ENCODE data around the gene RAB36. TPM values are rescaled to one million over a fixed set of nuclear protein-coding genes. Genes with fewer than 3 reads are reported as not detected.

The RAB36 gene
- total and polyA plus RNA-seq, 10 donors = 1.0 to 3.7 (median 1.6) TPM

GRCh38 chr22:23204125-23204488 lies 58.8 kb downstream of the RAB36 start:
- intact Hi-C loops (cut with DNase I; ENCODE audit: low total_unique reads) = no loop called here
- 94 to 99% (median 95%) methylated on average over 11 of the region's 11 CpGs for WGBS, 5 donors
- Histone ChIP-seq H3K4me1 (peaks cover 15 to 85% (median 42%) of the 10 kb centered on the region in 6 donors), H3K27me3 (replicated peaks in 1 of 7) (no peaks in the 10 kb centered on the region), H3K27ac (peak overlapping the region in 1 of 8 donors; percentile 7), H3K36me3 (peaks cover 0 to 50% (median 5%) of the 10 kb centered on the region in 6 donors), H3K9me3 (no peaks in the 10 kb centered on the region), H3K4me3 (no peak overlapping the region)
- no peak for TF ChIP-seq CTCF (IDR thresholded peaks at IDR 0.05 in 8 of 11, conservative IDR thresholded peaks at IDR 0.05 in 3 of 11)
- no peak for TF ChIP-seq POLR2AphosphoS5 (IDR thresholded peaks at IDR 0.05)
- TF ChIP-seq POLR2A (IDR thresholded peaks at IDR 0.05) = no peak
- peak; percentile 31 for DNase-seq

GRCh38 chr22:23204541-23205157 lies 59.4 kb downstream of the RAB36 start:
- TF ChIP-seq CTCF (IDR thresholded peaks at IDR 0.05 in 8 of 11, conservative IDR thresholded peaks at IDR 0.05 in 3 of 11) = no peak
- no peak for TF ChIP-seq POLR2A (IDR thresholded peaks at IDR 0.05)
- TF ChIP-seq POLR2AphosphoS5 (IDR thresholded peaks at IDR 0.05) = no peak
- Histone ChIP-seq H3K9me3 (no peaks in the 10 kb centered on the region), H3K4me3 (no peak overlapping the region), H3K27ac (no peak overlapping the region), H3K4me1 (peaks cover 14 to 81% (median 39%) of the 10 kb centered on the region in 6 donors), H3K27me3 (replicated peaks in 1 of 7) (no peaks in the 10 kb centered on the region), H3K36me3 (peaks cover 0 to 46% (median 5%) of the 10 kb centered on the region in 6 donors)
- DNase-seq = peak; percentile 60
- WGBS, 5 donors = 75 to 86% (median 79%) methylated on average over 10 to 11 of the region's 11 CpGs
- intact Hi-C loops (cut with DNase I; ENCODE audit: low total_unique reads) = no loop called here

- intact Hi-C loops (cut with DNase I; ENCODE audit: low total_unique reads) = no loop called here
- TF ChIP-seq POLR2AphosphoS5 (IDR thresholded peaks at IDR 0.05) (no peak), POLR2A (IDR thresholded peaks at IDR 0.05) (no peak), CTCF (IDR thresholded peaks at IDR 0.05 in 8 of 11, conservative IDR thresholded peaks at IDR 0.05 in 3 of 11) (no peak)
- Histone ChIP-seq H3K4me1 (peaks cover 10 to 81% (median 31%) of the 10 kb centered on the region in 6 donors), H3K4me3 (no peak overlapping the region), H3K36me3 (peaks cover 0 to 43% (median 5%) of the 10 kb centered on the region in 6 donors), H3K27ac (no peak overlapping the region), H3K27me3 (replicated peaks in 1 of 7) (no peaks in the 10 kb centered on the region), H3K9me3 (no peaks in the 10 kb centered on the region)
- peak; percentile 24 for DNase-seq
- 86 to 92% (median 91%) methylated on average over 9 of the region's 9 CpGs for WGBS, 5 donors
These were observed 60.2 kb downstream of the RAB36 start for GRCh38 chr22:23205339-23206049.

GRCh38 chr22:23206915-23207314 lies 61.6 kb downstream of the RAB36 start:
- Histone ChIP-seq H3K27ac (no peak overlapping the region), H3K9me3 (no peaks in the 10 kb centered on the region), H3K4me1 (peaks cover 4 to 84% (median 22%) of the 10 kb centered on the region in 6 donors), H3K4me3 (no peak overlapping the region), H3K36me3 (peaks cover 0 to 44% (median 5%) of the 10 kb centered on the region in 6 donors), H3K27me3 (replicated peaks in 1 of 7) (no peaks in the 10 kb centered on the region)
- no peak for TF ChIP-seq POLR2AphosphoS5 (IDR thresholded peaks at IDR 0.05)
- TF ChIP-seq CTCF (IDR thresholded peaks at IDR 0.05 in 8 of 11, conservative IDR thresholded peaks at IDR 0.05 in 3 of 11) = no peak
- no peak for TF ChIP-seq POLR2A (IDR thresholded peaks at IDR 0.05)
- DNase-seq = no peak
- intact Hi-C loops (cut with DNase I; ENCODE audit: low total_unique reads) = no loop called here

All from spleen (tissue), 11 donors.